OCI-LY1 (cell line): Measurements from ENCODE around the gene ZNRF1.

ENCODE experiments used
- H2AFZ ChIP-seq: fragments of 200-600 bp; sonication (generic), shearing (Covaris generic); 2 replicates; pipeline ENCODE4 v1.6.0; 2014; ENCODE audit warnings: antibody characterized with exemption, mild to moderate bottlenecking, low read length
- H3F3A ChIP-seq: fragments of 200-600 bp; sonication (generic), shearing (Covaris generic); 2 replicates; pipeline ENCODE4 v1.6.0; 2014; ENCODE audit warnings: mild to moderate bottlenecking, antibody characterized with exemption, low read length, moderate library complexity; ENCODE audit not compliant: insufficient read depth
- H3K27ac ChIP-seq: fragments of 200-600 bp; sonication (generic); 2 replicates; pipeline ENCODE4 v1.5.1; 2014; ENCODE audit warnings: low read length, mixed run types, mild to moderate bottlenecking, low read depth; ENCODE audit not compliant: poor library complexity, severe bottlenecking
- H3K27me3 ChIP-seq: fragments of 200-600 bp; sonication (generic); 2 replicates; pipeline ENCODE4 v1.6.0; 2014; ENCODE audit warnings: antibody characterized with exemption, mild to moderate bottlenecking, low read length, moderate library complexity; ENCODE audit not compliant: insufficient read depth
- H3K36me3 ChIP-seq: fragments of 200-600 bp; sonication (generic); 2 replicates; pipeline ENCODE4 v1.6.1; 2014; ENCODE audit warnings: mild to moderate bottlenecking, antibody characterized with exemption, low read length, moderate library complexity, mixed read lengths; ENCODE audit not compliant: insufficient read depth
- H3K4me1 ChIP-seq: fragments of 200-600 bp; sonication (generic); 2 replicates; pipeline ENCODE4 v1.5.1; 2014; ENCODE audit warnings: mild to moderate bottlenecking, low read length, moderate library complexity; ENCODE audit not compliant: insufficient read depth, severe bottlenecking
- H3K4me2 ChIP-seq: fragments of 200-600 bp; sonication (generic), shearing (Covaris generic); 2 replicates; pipeline ENCODE4 v1.6.1; 2014; ENCODE audit warnings: low read length
- H3K4me3 ChIP-seq: fragments of 200-600 bp; sonication (generic); 2 replicates; pipeline ENCODE4 v1.5.1; 2014; ENCODE audit warnings: low read length, low read depth, mild to moderate bottlenecking, mixed read lengths; ENCODE audit not compliant: poor library complexity, severe bottlenecking
- H3K79me2 ChIP-seq: fragments of 200-600 bp; shearing (Covaris generic); 2 replicates; pipeline ENCODE4 v1.6.1; 2016; ENCODE audit warnings: mixed run types, low read length, mixed read lengths; ENCODE audit not compliant: insufficient read depth
- H3K9ac ChIP-seq: fragments of 200-600 bp; sonication (generic), shearing (Covaris generic); 2 replicates; pipeline ENCODE4 v1.6.1; 2014; ENCODE audit warnings: mild to moderate bottlenecking, low read length, mixed read lengths
- H3K9me2 ChIP-seq: fragments of 200-600 bp; sonication (generic), shearing (Covaris generic); 2 replicates; pipeline ENCODE4 v1.6.1; 2014; ENCODE audit warnings: low read depth, mild to moderate bottlenecking, low read length, mixed read lengths
- H3K9me3 ChIP-seq: fragments of 200-600 bp; shearing (Covaris generic); 2 replicates; pipeline ENCODE4 v1.6.1; 2014; ENCODE audit warnings: low read length, mixed read lengths
- H4K20me1 ChIP-seq: fragments of 200-600 bp; sonication (generic), shearing (Covaris generic); 2 replicates; pipeline ENCODE4 v1.6.0; 2016; ENCODE audit warnings: mild to moderate bottlenecking, low read length; ENCODE audit not compliant: insufficient read depth
- EZH2 ChIP-seq: fragments of 200-600 bp; sonication (generic), shearing (Covaris generic); IDR thresholded peaks from 2 replicates; pipeline ENCODE4 v1.8.0; 2017; ENCODE audit warnings: borderline replicate concordance, mixed run types, mild to moderate bottlenecking, antibody characterized with exemption, low read length, moderate library complexity, mixed read lengths
- TF ChIP-seq, protein P1 (sequence below): fragments of 200-600 bp; sonication (generic), shearing (Covaris generic); IDR thresholded peaks from 2 replicates; pipeline ENCODE4 v1.5.1; 2017; ENCODE audit warnings: mild to moderate bottlenecking, antibody characterized with exemption, low read length, moderate library complexity, mixed read lengths

The ZNRF1 gene

DNA sequence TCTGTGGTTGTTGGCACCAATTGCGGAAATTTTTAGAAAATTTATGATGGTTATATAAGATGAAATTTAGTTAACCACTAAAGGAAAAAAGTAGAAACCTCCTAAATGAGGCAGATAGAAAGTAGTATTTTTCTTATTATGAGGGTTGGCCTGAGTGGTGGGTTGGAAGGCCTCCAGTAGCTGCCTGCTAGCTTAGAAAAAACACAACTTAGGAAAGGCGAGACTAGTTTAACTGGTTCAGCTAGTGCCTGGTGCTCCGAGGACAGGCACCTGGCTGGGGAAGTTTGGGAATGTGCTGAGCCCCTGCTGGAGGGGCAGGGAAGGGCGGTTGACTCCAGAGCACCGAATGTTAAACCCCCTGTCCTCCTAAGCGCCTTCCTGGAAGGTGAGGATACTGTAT lies 97.8 kb downstream of the ZNRF1 start:
- Histone ChIP-seq H3K9me2 (no peaks in the 10 kb centered on the region), H3K36me3 (no peaks in the 10 kb centered on the region), H3F3A (no peaks in the 10 kb centered on the region), H3K9ac (no peak overlapping the region), H3K4me2 (no peak overlapping the region), H3K4me1 (no peaks in the 10 kb centered on the region), H3K79me2 (no peaks in the 10 kb centered on the region), H4K20me1 (no peaks in the 10 kb centered on the region), H3K4me3 (no peak overlapping the region), H3K27ac (no peak overlapping the region), H3K27me3 (0 out of 2 replicates have a peak, but pooled peaks cover 5% of the 10 kb centered on the region), H2AFZ (no peak overlapping the region), H3K9me3 (no peaks in the 10 kb centered on the region)
- TF ChIP-seq, protein P1, sequence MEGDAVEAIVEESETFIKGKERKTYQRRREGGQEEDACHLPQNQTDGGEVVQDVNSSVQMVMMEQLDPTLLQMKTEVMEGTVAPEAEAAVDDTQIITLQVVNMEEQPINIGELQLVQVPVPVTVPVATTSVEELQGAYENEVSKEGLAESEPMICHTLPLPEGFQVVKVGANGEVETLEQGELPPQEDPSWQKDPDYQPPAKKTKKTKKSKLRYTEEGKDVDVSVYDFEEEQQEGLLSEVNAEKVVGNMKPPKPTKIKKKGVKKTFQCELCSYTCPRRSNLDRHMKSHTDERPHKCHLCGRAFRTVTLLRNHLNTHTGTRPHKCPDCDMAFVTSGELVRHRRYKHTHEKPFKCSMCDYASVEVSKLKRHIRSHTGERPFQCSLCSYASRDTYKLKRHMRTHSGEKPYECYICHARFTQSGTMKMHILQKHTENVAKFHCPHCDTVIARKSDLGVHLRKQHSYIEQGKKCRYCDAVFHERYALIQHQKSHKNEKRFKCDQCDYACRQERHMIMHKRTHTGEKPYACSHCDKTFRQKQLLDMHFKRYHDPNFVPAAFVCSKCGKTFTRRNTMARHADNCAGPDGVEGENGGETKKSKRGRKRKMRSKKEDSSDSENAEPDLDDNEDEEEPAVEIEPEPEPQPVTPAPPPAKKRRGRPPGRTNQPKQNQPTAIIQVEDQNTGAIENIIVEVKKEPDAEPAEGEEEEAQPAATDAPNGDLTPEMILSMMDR, result no peak
- TF ChIP-seq EZH2, result no peak

DNA sequence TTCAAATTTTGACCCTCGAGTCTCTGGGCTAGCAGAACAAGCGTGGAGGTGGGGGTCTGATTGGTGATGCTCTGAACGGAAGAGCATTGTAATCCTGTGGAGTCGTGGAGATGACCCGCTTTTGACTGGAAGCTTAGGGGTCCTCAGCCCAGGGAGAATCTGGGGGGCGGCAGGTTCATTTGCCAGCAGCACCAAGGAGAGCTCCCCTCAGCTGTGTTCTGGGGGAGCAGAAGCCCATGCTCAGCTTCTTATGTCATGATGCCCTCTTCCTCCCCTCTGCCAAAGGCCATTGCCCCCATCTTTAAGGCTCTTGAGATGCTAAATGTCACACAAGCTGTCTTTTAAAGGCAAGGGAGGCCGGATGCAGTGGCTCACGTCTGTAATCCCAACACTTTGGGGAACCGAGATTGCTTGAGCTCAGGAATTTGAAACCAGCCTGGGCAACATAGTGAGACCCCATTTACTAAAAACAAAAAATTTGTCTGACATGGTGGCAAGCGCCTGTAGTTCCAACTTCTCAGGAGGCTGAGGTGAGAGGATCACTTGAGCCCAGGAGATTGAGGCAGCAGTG lies 98.5 kb downstream of the ZNRF1 start:
- Histone ChIP-seq H3K9me2 (no peaks in the 10 kb centered on the region), H2AFZ (no peak overlapping the region), H3K9ac (no peak overlapping the region), H3K9me3 (no peaks in the 10 kb centered on the region), H4K20me1 (no peaks in the 10 kb centered on the region), H3K36me3 (no peaks in the 10 kb centered on the region), H3K79me2 (no peaks in the 10 kb centered on the region), H3K27ac (no peak overlapping the region), H3F3A (no peaks in the 10 kb centered on the region), H3K4me1 (no peaks in the 10 kb centered on the region), H3K27me3 (0 out of 2 replicates have a peak, but pooled peaks cover 4% of the 10 kb centered on the region), H3K4me3 (no peak overlapping the region), H3K4me2 (no peak overlapping the region)
- TF ChIP-seq, protein P1, result no peak
- no peak for TF ChIP-seq EZH2

DNA sequence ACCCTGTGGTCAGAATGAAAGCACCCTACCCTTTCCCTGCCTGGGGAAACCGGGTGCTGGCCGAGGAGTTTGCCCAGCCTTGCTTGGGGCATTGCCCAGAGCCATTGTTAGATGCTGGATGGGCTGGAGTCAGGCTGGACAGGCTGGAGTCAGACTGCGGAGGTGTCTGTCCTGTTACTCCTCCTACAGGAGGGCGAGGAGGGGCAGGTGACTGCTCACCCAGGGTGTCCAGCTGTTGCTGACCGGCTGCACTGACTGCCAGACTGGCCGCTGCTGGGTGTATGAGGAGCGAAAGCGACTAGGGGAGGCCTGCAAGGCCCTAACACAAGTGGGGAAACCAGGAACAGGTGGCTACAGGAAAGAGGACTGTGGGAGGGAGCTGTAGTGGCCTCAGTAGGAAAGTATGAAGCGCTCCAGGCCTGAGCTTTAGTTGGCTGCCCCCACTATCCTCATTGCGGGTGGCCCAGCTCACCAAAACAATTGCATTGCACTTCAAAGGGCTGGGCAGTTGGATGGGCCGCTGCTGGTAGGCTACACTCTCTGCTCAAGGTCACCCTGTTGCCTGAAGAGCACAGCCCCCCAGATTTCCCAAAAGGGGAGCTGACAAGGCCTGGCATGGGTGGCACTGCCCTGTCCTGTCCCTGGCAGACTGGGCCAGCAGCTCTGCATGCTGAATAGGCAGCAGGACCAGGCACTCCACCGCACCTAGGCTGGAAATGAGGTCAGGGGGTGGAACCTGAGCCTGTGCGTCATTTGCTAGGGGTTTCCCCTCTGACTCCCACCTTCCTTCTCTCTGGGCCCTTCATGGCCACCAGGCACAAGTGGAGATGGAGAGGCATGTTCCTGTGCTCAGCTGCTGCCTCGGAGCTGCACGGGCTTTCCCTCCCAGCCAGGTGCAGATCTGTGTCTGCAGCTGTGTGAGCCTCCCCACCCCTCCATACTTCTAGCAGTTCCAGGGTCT lies 99.4 kb downstream of the ZNRF1 start:
- H3K9me3 ChIP-seq, result no peaks in the 10 kb centered on the region
- TF ChIP-seq EZH2, result no peak
- TF ChIP-seq, protein P1, result no peak
- no peak overlapping the region for H2AFZ ChIP-seq
- no peaks in the 10 kb centered on the region for H3K4me1 ChIP-seq
- no peak overlapping the region for H3K9ac ChIP-seq
- no peaks in the 10 kb centered on the region for H3K27me3 ChIP-seq
- H3K4me2 ChIP-seq, result no peak overlapping the region
- H3F3A ChIP-seq, result no peaks in the 10 kb centered on the region
- no peaks in the 10 kb centered on the region for H4K20me1 ChIP-seq
- no peak overlapping the region for H3K27ac ChIP-seq
- H3K79me2 ChIP-seq, result no peaks in the 10 kb centered on the region
- H3K4me3 ChIP-seq, result no peak overlapping the region
- no peaks in the 10 kb centered on the region for H3K9me2 ChIP-seq
- no peaks in the 10 kb centered on the region for H3K36me3 ChIP-seq
